Neural cell (in vitro differentiated cells): ENCODE results near the gene REM2. TPM values are rescaled to one million over a fixed set of nuclear protein-coding genes. Genes with fewer than 3 reads are reported as not detected.

ENCODE experiments used
- H2AFZ ChIP-seq: fragments of 200-600, 300-800 bp; sonication (generic), shearing (Covaris generic); 2 replicates; pipeline ENCODE4 v1.6.0; 2014; ENCODE audit warnings: low read depth, mild to moderate bottlenecking, antibody characterized with exemption, low read length, moderate library complexity
- H3F3A ChIP-seq: fragments of 200-600 bp; shearing (Covaris generic); 2 replicates; pipeline ENCODE4 v1.6.1; 2016; ENCODE audit warnings: mild to moderate bottlenecking, moderate library complexity, mixed read lengths, antibody characterized with exemption, low read length; ENCODE audit not compliant: insufficient read depth, poor library complexity, severe bottlenecking
- H3K27ac ChIP-seq: fragments of 200-600, 300-800 bp; sonication (generic), shearing (Covaris generic); 2 replicates; pipeline ENCODE4 v1.5.1; 2014; ENCODE audit warnings: mild to moderate bottlenecking, low read length, moderate library complexity
- H3K27me3 ChIP-seq: fragments of 300-800, 200-600 bp; sonication (generic), shearing (Covaris generic); 2 replicates; pipeline ENCODE4 v1.6.0; 2014; ENCODE audit warnings: mild to moderate bottlenecking, low read depth, low read length, moderate library complexity; ENCODE audit not compliant: insufficient read depth
- H3K36me3 ChIP-seq: fragments of 300-800, 200-600 bp; sonication (generic), shearing (Covaris generic); 2 replicates; pipeline ENCODE4 v1.5.1; 2014; ENCODE audit warnings: mild to moderate bottlenecking, antibody characterized with exemption, low read length, moderate library complexity; ENCODE audit not compliant: insufficient read depth
- H3K4me2 ChIP-seq: fragments of 300-800, 200-600 bp; sonication (generic), shearing (Covaris generic); 2 replicates; pipeline ENCODE4 v1.6.0; 2014; ENCODE audit warnings: mild to moderate bottlenecking, low read length
- H3K4me3 ChIP-seq: fragments of 300-800, 200-600 bp; sonication (generic), shearing (Covaris generic); 2 replicates; pipeline ENCODE4 v1.5.1; 2014; ENCODE audit warnings: mild to moderate bottlenecking, low read length, moderate library complexity
- H3K79me2 ChIP-seq: fragments of 200-600 bp; shearing (Covaris generic); replicated peaks from 2 replicates; pipeline ENCODE4 v1.6.0; 2014; ENCODE audit warnings: mild to moderate bottlenecking, low read length, moderate library complexity; ENCODE audit not compliant: insufficient read depth
- H3K9ac ChIP-seq: fragments of 300-800, 200-600 bp; sonication (generic), shearing (Covaris generic); 2 replicates; pipeline ENCODE4 v1.6.1; 2016; ENCODE audit warnings: mild to moderate bottlenecking, low read length, mixed read lengths
- H3K9me2 ChIP-seq: fragments of 200-600 bp; shearing (Covaris generic); 2 replicates; pipeline ENCODE4 v1.6.1; 2016; ENCODE audit warnings: mild to moderate bottlenecking, low read length, mixed read lengths; ENCODE audit not compliant: insufficient read depth
- H3K9me3 ChIP-seq: fragments of 200-600, 300-800 bp; sonication (generic), shearing (Covaris generic); 2 replicates; pipeline ENCODE4 v1.6.1; 2016; ENCODE audit warnings: mild to moderate bottlenecking, mixed run types, low read length, moderate library complexity, mixed read lengths
- H4K20me1 ChIP-seq: fragments of 200-600 bp; shearing (Covaris generic); 2 replicates; pipeline ENCODE4 v1.6.1; 2016; ENCODE audit warnings: mild to moderate bottlenecking, mixed run types; ENCODE audit not compliant: insufficient read depth
- EP300 ChIP-seq: fragments of 450-650 bp; conservative IDR thresholded peaks from 2 replicates; pipeline ENCODE4 v1.6.1; 2014; ENCODE audit warnings: antibody characterized with exemption, mild to moderate bottlenecking, moderate library complexity; ENCODE audit not compliant: poor library complexity, severe bottlenecking
- EZH2 ChIP-seq: fragments of 200-600, 300-800 bp; shearing (Covaris generic), sonication (generic); IDR thresholded peaks from 2 replicates; pipeline ENCODE4 v1.6.1; 2014; ENCODE audit warnings: antibody characterized with exemption, low read length, borderline replicate concordance, mild to moderate bottlenecking; ENCODE audit not compliant: insufficient read depth, poor library complexity, severe bottlenecking
- MXI1 ChIP-seq: fragments of 450-650 bp; conservative IDR thresholded peaks from 2 replicates; pipeline ENCODE4 v1.6.1; 2014; ENCODE audit warnings: antibody characterized with exemption, mild to moderate bottlenecking; ENCODE audit not compliant: poor library complexity, severe bottlenecking
- POLR2AphosphoS5 ChIP-seq: IDR thresholded peaks from 2 replicates; pipeline ENCODE4 v1.6.1; 2012
- RAD21 ChIP-seq: fragments of 450-650 bp; conservative IDR thresholded peaks from 2 replicates; pipeline ENCODE4 v1.6.1; 2014; ENCODE audit warnings: antibody characterized with exemption, mild to moderate bottlenecking, moderate library complexity
- SMC3 ChIP-seq: fragments of 450-650 bp; conservative IDR thresholded peaks from 2 replicates; pipeline ENCODE4 v1.6.1; 2014; ENCODE audit warnings: antibody characterized with exemption, mild to moderate bottlenecking, moderate library complexity; ENCODE audit not compliant: poor library complexity
- TAF1 ChIP-seq: IDR thresholded peaks from 2 replicates; pipeline ENCODE4 v1.6.1; 2012; ENCODE audit warnings: low read depth
- polyA plus RNA-seq: library from polyadenylated mRNA; depleted of rRNA; stranded (reverse); fragments of >200 nt; gene quantifications from 2 replicates; pipeline ENCODE4 v1.2.3, GENCODE V29; 2014
- TF ChIP-seq, protein P1 (sequence below): fragments of 450-650 bp; IDR thresholded peaks from 2 replicates; pipeline ENCODE4 v1.5.1; 2014; ENCODE audit warnings: antibody characterized with exemption, mild to moderate bottlenecking, moderate library complexity; ENCODE audit not compliant: poor library complexity, severe bottlenecking
- TF ChIP-seq, protein P2 (sequence below): IDR thresholded peaks from 2 replicates; pipeline ENCODE4 v1.6.1; 2012; ENCODE audit warnings: borderline replicate concordance

The REM2 gene
- polyA plus RNA-seq, 1 donor from 2014 or later: 28.6 TPM

DNA sequence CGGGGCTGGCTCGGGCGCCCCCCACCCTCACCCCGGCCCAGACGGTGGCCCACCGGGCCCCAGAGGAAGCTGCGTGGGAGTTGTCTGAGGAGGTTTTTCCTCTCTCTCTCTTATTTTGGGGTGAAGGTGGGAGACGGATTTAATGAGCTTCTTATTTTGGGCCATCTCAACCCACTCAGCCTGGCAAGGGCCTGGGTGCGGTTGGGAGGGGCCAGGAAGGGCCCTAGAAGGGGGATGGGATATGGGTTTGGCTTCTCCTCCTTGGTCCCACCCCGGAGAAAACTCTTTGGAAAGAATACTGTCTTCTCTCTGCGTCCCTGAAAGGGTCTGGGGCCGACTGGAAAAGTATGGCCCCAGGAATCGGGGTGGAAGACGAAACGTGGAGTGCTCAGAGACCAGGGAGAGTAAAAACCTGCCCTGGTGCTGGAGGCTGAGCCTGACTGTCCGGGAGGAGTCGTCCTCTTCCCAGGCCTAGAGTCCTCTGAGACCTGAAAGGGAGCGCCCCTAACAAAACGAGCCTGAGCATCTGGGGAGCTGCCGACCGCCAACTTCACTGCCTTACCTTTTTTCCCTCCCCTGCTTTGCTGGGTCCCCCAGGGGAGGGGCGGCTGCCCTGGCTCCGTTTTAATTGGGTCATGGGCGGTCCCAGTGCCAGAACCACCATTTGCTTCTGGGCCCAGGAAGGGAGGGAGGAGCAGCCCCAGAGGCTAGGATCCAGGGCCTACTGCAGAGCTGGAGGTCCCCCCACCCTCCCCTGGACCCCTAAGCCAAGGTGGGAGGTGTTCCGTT, 45.1 kb upstream of the REM2 start:
- Histone ChIP-seq H3K27ac (no peak overlapping the region), H3K9me3 (no peaks in the 10 kb centered on the region), H4K20me1 (no peaks in the 10 kb centered on the region), H3K9ac (no peak overlapping the region), H3K36me3 (peaks cover 5% of the 10 kb centered on the region), H3K27me3 (peaks cover 37% of the 10 kb centered on the region), H3F3A (no peaks in the 10 kb centered on the region), H3K4me2 (no peak overlapping the region), H3K4me3 (no peak overlapping the region), H2AFZ (no peak overlapping the region), H3K79me2 (no peaks in the 10 kb centered on the region), H3K9me2 (no peaks in the 10 kb centered on the region)
- TF ChIP-seq EZH2 (no peak), MXI1 (no peak), RAD21 (no peak), POLR2AphosphoS5 (no peak), SMC3 (no peak), TAF1 (no peak), EP300 (no peak)
- TF ChIP-seq, protein P1, sequence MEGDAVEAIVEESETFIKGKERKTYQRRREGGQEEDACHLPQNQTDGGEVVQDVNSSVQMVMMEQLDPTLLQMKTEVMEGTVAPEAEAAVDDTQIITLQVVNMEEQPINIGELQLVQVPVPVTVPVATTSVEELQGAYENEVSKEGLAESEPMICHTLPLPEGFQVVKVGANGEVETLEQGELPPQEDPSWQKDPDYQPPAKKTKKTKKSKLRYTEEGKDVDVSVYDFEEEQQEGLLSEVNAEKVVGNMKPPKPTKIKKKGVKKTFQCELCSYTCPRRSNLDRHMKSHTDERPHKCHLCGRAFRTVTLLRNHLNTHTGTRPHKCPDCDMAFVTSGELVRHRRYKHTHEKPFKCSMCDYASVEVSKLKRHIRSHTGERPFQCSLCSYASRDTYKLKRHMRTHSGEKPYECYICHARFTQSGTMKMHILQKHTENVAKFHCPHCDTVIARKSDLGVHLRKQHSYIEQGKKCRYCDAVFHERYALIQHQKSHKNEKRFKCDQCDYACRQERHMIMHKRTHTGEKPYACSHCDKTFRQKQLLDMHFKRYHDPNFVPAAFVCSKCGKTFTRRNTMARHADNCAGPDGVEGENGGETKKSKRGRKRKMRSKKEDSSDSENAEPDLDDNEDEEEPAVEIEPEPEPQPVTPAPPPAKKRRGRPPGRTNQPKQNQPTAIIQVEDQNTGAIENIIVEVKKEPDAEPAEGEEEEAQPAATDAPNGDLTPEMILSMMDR: no peak
- TF ChIP-seq, protein P2, sequence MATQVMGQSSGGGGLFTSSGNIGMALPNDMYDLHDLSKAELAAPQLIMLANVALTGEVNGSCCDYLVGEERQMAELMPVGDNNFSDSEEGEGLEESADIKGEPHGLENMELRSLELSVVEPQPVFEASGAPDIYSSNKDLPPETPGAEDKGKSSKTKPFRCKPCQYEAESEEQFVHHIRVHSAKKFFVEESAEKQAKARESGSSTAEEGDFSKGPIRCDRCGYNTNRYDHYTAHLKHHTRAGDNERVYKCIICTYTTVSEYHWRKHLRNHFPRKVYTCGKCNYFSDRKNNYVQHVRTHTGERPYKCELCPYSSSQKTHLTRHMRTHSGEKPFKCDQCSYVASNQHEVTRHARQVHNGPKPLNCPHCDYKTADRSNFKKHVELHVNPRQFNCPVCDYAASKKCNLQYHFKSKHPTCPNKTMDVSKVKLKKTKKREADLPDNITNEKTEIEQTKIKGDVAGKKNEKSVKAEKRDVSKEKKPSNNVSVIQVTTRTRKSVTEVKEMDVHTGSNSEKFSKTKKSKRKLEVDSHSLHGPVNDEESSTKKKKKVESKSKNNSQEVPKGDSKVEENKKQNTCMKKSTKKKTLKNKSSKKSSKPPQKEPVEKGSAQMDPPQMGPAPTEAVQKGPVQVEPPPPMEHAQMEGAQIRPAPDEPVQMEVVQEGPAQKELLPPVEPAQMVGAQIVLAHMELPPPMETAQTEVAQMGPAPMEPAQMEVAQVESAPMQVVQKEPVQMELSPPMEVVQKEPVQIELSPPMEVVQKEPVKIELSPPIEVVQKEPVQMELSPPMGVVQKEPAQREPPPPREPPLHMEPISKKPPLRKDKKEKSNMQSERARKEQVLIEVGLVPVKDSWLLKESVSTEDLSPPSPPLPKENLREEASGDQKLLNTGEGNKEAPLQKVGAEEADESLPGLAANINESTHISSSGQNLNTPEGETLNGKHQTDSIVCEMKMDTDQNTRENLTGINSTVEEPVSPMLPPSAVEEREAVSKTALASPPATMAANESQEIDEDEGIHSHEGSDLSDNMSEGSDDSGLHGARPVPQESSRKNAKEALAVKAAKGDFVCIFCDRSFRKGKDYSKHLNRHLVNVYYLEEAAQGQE: no peak

DNA sequence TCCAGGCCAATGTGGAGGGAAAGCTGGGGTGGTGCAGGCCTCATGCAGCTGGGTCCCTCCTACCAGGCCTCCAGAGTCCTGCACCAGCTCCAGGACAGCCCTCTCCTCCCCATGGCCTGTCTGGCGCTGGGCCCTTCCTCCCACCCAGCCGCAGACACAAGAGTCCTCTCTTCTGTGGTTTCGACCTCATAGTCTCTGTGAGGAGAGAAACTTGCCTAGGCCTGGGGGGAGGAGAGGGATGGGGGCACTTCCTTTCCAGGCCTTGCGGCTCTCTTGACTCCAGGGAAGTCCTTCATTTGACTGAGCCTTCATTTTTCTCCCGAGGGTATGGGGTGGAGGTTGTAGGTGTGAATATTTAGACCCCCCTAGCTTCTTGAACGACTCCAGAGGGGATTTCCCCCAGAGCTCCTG, 44.4 kb upstream of the REM2 start:
- Histone ChIP-seq H3K9me3 (no peaks in the 10 kb centered on the region), H3K4me2 (no peak overlapping the region), H3K9ac (no peak overlapping the region), H4K20me1 (no peaks in the 10 kb centered on the region), H3K36me3 (no peaks in the 10 kb centered on the region), H3K4me3 (no peak overlapping the region), H3K27ac (no peak overlapping the region), H3K9me2 (no peaks in the 10 kb centered on the region), H2AFZ (no peak overlapping the region), H3K27me3 (peaks cover 37% of the 10 kb centered on the region), H3F3A (no peaks in the 10 kb centered on the region), H3K79me2 (no peaks in the 10 kb centered on the region)
- TF ChIP-seq POLR2AphosphoS5 (no peak), TAF1 (no peak), MXI1 (no peak), EZH2 (no peak), SMC3 (no peak), RAD21 (no peak), EP300 (no peak)
- TF ChIP-seq, protein P1: no peak
- TF ChIP-seq, protein P2: no peak
